LNCaP clone FGC (cell line): Measurements from ENCODE around the gene CAPRIN1.
"Not testable (repeated sequence)": the region's sequence is repeated elsewhere in the genome, so short reads cannot be mapped to it uniquely, and the experiment has no call there.

Experiments
- DNase-seq: peaks from one replicate; pipeline ENCODE4 v3.0.0-alpha.2; 2011; ENCODE audit warnings: low read depth
- H3K4me3 ChIP-seq: 2 replicates; pipeline ENCODE4 v1.5.1; 2011; ENCODE audit warnings: mild to moderate bottlenecking, low read depth, low read length, control low read depth
- TF ChIP-seq, protein P1 (sequence below): IDR thresholded peaks from 2 replicates; pipeline ENCODE4 v1.5.1; 2012; ENCODE audit warnings: mild to moderate bottlenecking; ENCODE audit not compliant: control insufficient read depth, insufficient read depth; ENCODE audit errors: extremely low read depth

Gene CAPRIN1

DNA sequence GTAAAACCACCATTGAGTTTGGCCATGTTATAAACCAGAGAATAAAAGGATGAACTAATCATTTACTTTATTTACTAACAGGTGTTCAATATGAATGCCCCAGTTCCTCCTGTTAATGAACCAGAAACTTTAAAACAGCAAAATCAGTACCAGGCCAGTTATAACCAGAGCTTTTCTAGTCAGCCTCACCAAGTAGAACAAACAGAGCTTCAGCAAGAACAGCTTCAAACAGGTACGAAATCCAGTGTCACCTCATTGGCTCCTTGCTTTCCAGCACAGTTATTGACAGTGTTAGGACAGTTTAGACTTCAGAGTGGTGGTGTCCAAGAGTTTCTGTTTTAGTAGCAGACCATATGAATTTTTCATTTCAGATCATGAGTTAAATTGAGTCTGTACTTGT, 40.3 kb downstream of the CAPRIN1 start:
- TF ChIP-seq, protein P1, sequence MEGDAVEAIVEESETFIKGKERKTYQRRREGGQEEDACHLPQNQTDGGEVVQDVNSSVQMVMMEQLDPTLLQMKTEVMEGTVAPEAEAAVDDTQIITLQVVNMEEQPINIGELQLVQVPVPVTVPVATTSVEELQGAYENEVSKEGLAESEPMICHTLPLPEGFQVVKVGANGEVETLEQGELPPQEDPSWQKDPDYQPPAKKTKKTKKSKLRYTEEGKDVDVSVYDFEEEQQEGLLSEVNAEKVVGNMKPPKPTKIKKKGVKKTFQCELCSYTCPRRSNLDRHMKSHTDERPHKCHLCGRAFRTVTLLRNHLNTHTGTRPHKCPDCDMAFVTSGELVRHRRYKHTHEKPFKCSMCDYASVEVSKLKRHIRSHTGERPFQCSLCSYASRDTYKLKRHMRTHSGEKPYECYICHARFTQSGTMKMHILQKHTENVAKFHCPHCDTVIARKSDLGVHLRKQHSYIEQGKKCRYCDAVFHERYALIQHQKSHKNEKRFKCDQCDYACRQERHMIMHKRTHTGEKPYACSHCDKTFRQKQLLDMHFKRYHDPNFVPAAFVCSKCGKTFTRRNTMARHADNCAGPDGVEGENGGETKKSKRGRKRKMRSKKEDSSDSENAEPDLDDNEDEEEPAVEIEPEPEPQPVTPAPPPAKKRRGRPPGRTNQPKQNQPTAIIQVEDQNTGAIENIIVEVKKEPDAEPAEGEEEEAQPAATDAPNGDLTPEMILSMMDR, result no peak
- DNase-seq, result no peak
- no peak overlapping the region for H3K4me3 ChIP-seq

DNA sequence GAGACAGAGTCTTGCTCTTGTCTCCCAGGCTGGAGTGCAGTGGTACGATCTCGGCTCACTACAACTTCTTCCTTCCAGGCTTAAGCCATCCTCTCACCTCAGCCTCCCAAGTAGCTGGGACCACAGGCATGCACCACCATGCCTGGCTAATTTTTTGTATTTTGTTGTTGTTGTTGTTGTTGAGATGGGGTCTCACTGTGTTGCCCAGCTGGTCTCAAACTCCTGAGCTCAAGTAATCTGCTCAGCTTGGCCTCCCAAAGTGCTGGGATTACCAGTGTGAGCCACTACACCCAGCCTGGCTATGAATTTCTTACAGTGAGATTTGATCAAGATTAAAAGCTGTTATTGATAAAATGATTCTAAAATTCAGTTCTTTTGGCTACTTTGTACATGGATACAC, 43.4 kb downstream of the CAPRIN1 start:
- DNase-seq, H3K4me3 ChIP-seq: not testable (repeated sequence)

DNA sequence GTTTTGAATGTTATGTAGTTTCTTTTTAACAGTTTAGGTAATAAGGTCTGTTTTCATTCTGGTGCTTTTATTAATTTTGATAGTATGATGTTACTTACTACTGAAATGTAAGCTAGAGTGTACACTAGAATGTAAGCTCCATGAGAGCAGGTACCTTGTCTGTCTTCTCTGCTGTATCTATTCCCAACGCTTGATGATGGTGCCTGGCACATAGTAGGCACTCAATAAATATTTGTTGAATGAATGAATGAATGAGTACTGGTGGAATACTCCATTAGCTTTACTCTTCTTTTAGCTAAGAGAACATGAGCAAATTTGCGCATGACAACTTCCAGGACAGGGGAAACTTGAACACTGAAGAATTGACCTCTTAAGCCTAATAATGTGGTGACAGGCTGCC, 47.3 kb downstream of the CAPRIN1 start:
- TF ChIP-seq, protein P1, result no peak
- no peak for DNase-seq
- no peak overlapping the region for H3K4me3 ChIP-seq

DNA sequence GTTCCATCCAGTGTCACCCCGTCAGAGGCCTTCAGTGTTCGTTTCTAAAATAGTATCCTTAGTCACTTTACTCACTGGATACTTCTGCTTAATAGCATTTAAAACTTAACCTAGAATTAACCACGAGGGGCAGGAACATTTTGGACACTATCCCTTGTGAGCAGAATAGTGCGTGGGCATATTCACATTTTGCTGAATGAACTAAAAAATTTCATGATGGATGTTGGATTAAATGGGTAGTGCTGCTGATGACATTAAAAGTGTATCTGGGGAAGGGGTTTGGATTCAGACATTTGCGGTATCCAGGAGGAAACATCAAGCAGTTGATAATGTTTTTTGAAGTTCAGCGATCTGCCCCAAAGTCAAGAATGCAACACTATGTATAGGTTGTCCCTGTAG, 53.1 kb downstream of the CAPRIN1 start:
- DNase-seq, result no peak
- TF ChIP-seq, protein P1, result no peak
- H3K4me3 ChIP-seq, result peak overlapping the region; percentile 89

DNA sequence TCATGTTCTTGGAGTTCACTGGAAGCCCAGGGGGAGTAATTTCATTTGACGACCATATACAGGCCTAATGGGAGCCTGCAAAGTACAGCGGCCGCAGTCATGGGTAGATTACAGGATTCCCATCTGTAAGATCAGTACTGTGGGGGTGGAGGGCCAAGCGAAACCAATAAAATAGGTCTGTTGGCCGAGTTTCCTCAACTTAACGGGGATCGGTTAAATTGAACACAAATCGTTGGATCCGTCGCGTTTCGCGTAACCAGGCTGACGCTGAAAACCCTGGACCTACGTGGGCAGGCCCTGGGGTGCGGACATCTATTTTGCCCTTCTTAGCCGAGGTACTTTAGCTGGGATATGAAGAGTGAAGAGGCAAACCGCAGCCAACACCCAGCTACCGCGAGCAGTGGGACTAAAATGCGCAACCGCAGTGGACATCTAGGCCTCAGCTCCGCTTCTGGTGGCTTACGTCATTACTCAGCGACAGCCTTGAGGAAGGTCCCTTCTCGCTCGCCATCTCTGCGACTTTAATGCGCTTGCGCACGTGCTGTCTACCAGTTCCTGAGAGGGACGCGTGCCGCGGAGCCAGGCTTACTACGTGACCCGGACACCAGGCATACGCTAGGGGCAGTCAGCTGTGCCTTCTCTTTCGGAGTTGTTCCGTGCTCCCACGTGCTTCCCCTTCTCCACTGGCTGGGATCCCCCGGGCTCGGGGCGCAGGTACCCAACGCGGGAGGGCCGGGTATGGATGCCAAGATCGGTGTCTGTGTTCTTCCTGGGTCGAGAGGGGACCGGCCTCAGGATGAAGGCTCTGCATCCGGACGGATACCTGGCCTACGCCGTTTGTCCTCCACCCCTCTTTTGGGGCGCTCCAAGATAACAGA, 53.8 kb downstream of the CAPRIN1 start, which contains the start of gene NAT10:
TSS of gene NAT10 (plus strand) at position 551 of the 878 bp plus-strand sequence. CDS start 2,597 bp downstream, outside the sequence.
- H3K4me3 ChIP-seq, result peak within 1 kb of the TSS; percentile 89
- TF ChIP-seq, protein P1, result 0 out of 2 replicates have a peak, but pooled peaks have one; percentile 12
- peak; percentile 98 for DNase-seq

DNA sequence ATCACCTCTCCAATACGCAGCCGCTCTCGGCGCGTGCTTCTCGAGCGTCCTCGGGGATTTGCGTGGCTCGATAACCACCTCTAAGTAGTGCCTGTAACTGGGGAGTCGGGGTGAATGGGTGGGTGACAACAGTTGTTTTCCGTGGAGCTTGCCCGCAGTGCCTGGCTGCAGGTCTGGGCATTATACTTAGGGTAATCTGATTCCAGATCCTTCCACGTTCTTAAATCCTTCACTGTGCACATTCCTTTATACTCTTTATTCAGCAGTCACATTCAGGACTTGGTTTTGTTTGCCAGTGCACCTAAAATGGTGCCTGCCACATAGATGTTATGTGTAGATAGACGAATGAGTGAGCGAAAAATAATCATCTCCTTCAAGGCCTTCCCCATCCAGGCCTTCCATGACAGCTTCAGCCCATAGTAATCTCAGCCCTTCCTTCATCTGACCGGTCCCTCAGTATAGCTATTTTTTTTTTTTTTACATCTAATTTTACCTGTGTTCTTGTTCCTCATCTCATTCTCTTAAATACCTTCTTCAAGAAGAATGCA, 54.5 kb downstream of the CAPRIN1 start:
- peak overlapping the region; percentile 89 for H3K4me3 ChIP-seq
- DNase-seq, result no peak

DNA sequence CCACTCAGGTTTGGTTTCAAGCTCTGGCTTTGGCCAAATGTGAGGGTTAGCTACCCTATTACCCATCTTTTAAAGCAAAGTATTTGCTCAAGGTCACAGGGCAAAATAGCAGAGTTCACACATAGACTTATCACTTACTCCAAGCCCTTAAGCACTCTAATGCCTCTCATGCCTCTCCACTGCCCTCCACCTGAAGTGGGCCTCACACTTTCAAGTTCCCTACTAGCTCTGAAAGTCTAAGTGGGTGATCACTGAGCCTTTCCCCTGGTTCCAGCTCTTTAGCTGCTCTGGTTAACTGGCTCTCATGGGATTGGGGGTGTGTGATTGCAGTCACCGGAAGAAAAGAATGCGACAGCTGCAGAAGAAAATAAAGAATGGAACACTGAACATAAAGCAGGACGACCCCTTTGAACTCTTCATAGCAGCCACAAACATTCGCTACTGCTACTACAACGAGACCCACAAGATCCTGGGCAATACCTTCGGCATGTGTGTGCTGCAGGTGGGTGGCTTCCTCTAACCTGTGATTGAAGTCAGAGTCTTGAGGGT, 60.3 kb downstream of the CAPRIN1 start:
- no peak overlapping the region for H3K4me3 ChIP-seq
- DNase-seq, result no peak
- TF ChIP-seq, protein P1, result no peak

More for the DNA sequence above, 54.5 kb downstream of the CAPRIN1 start:
- TF ChIP-seq, protein P1, result no peak
